Inflammatory macrophage treated with lipopolysaccharide for 4 hours (primary cell): ENCODE measurements around the gene NEXN.
"Not testable (repeated sequence)": the region's sequence is repeated elsewhere in the genome, so short reads cannot be mapped to it uniquely, and the experiment has no call there.

Experiments used
- DNase-seq: peaks from one replicate; pipeline ENCODE4 v3.0.0-alpha.2; 2020

The NEXN gene

GRCh38 chr1:77906624-77907023, 18.2 kb downstream of the NEXN start:
- no peak for DNase-seq

- DNase-seq: no peak
These were observed 21.7 kb downstream of the NEXN start for GRCh38 chr1:77910116-77910515.

- DNase-seq: not testable (repeated sequence)
These were observed 30.5 kb downstream of the NEXN start for GRCh38 chr1:77918918-77919317.

- DNase-seq: no peak
These were observed 37.1 kb downstream of the NEXN start for GRCh38 chr1:77925518-77925917.

GRCh38 chr1:77925956-77926355, 37.5 kb downstream of the NEXN start:
- DNase-seq: no peak

GRCh38 chr1:77926561-77927357, 38.3 kb downstream of the NEXN start:
- DNase-seq: peak; percentile 93

GRCh38 chr1:77927414-77927813, 39.0 kb downstream of the NEXN start:
- DNase-seq: peak; percentile 10

- peak; percentile 32 for DNase-seq
These were observed 41.4 kb downstream of the NEXN start for GRCh38 chr1:77929806-77930205.

- DNase-seq: no peak
These were observed 50.2 kb downstream of the NEXN start for GRCh38 chr1:77938651-77939050.

GRCh38 chr1:77940921-77941570, 52.6 kb downstream of the NEXN start:
- peak; percentile 22 for DNase-seq

- DNase-seq: no peak
These were observed 54.1 kb downstream of the NEXN start for GRCh38 chr1:77942400-77943140.

- DNase-seq: no peak
These were observed 56.9 kb downstream of the NEXN start for GRCh38 chr1:77945345-77945744.

GRCh38 chr1:77948841-77949424, 60.5 kb downstream of the NEXN start:
- no peak for DNase-seq

GRCh38 chr1:77950873-77951272, 62.4 kb downstream of the NEXN start:
- peak; percentile 7 for DNase-seq

- no peak for DNase-seq
These were observed 62.9 kb downstream of the NEXN start for GRCh38 chr1:77951328-77951727.

- no peak for DNase-seq
These were observed 65.5 kb downstream of the NEXN start for GRCh38 chr1:77953907-77954306.

- no peak for DNase-seq
These were observed 66.1 kb downstream of the NEXN start for GRCh38 chr1:77954521-77954920.

GRCh38 chr1:77955709-77956108, 67.3 kb downstream of the NEXN start:
- no peak for DNase-seq

- no peak for DNase-seq
These were observed 68.0 kb downstream of the NEXN start for GRCh38 chr1:77956464-77956863.

- no peak for DNase-seq
These were observed 70.0 kb downstream of the NEXN start for GRCh38 chr1:77958391-77958790.

- DNase-seq: no peak
These were observed 70.4 kb downstream of the NEXN start for GRCh38 chr1:77958850-77959249.

GRCh38 chr1:77961392-77961791, 73.0 kb downstream of the NEXN start:
- no peak for DNase-seq

GRCh38 chr1:77966291-77966690, 77.9 kb downstream of the NEXN start:
- DNase-seq: no peak
